ENCODE results near the gene SBK2.

The SBK2 gene

GRCh38 chr19:55487924-55488687 lies 48.8 kb downstream of the SBK2 start, which contains the start of gene SSC5D:
TSS of gene SSC5D (plus strand) at chr19:55488436. CDS start at chr19:55488590, 154 bp downstream.
- TF ChIP-seq TAF1 (IDR thresholded peaks at IDR 0.05; ENCODE audit: low read depth), result no peak
- no peak for TF ChIP-seq YY1 (IDR thresholded peaks at IDR 0.05; ENCODE audit: low read depth)
- no peak for TF ChIP-seq CREB1 (IDR thresholded peaks at IDR 0.05; ENCODE audit: low read depth)
- TF ChIP-seq NFIC (IDR thresholded peaks at IDR 0.05), result no peak
- TF ChIP-seq CEBPB (IDR thresholded peaks at IDR 0.05), result no peak
- no peak for TF ChIP-seq MAX (IDR thresholded peaks at IDR 0.05)
- TF ChIP-seq USF1 (IDR thresholded peaks at IDR 0.05), result no peak
- TF ChIP-seq RAD21 (IDR thresholded peaks at IDR 0.05; ENCODE audit: low read depth), result no peak
- TF ChIP-seq TEAD4 (IDR thresholded peaks at IDR 0.05), result no peak
- no peak for TF ChIP-seq FOXM1 (IDR thresholded peaks at IDR 0.05; ENCODE audit: borderline replicate concordance, low read depth)
- TF ChIP-seq ZBTB7A (IDR thresholded peaks at IDR 0.05; ENCODE audit: low read depth), result no peak
- no peak for TF ChIP-seq EGR1 (IDR thresholded peaks at IDR 0.05)
- no peak for TF ChIP-seq TCF12 (IDR thresholded peaks at IDR 0.05; ENCODE audit: low read depth)
- TF ChIP-seq REST (IDR thresholded peaks at IDR 0.05; ENCODE audit: low read depth), result no peak
- no peak for TF ChIP-seq EP300 (IDR thresholded peaks at IDR 0.05; ENCODE audit: borderline replicate concordance)

GRCh38 chr19:55486971-55487923 lies 49.7 kb downstream of the SBK2 start:
- TF ChIP-seq CEBPB (IDR thresholded peaks at IDR 0.05) (no peak), ZBTB7A (IDR thresholded peaks at IDR 0.05; ENCODE audit: low read depth) (no peak), FOXM1 (IDR thresholded peaks at IDR 0.05; ENCODE audit: borderline replicate concordance, low read depth) (no peak), EP300 (IDR thresholded peaks at IDR 0.05; ENCODE audit: borderline replicate concordance) (no peak), USF1 (IDR thresholded peaks at IDR 0.05) (no peak), MAX (IDR thresholded peaks at IDR 0.05) (peak; percentile 59; the same call in 1 of the 2 replicates), RAD21 (IDR thresholded peaks at IDR 0.05; ENCODE audit: low read depth) (no peak), NFIC (IDR thresholded peaks at IDR 0.05) (no peak)

GRCh38 chr19:55486043-55486970 lies 50.6 kb downstream of the SBK2 start:
- TF ChIP-seq YY1 (IDR thresholded peaks at IDR 0.05; ENCODE audit: low read depth), result no peak
- TF ChIP-seq EP300 (IDR thresholded peaks at IDR 0.05; ENCODE audit: borderline replicate concordance), result no peak
- no peak for TF ChIP-seq TAF1 (IDR thresholded peaks at IDR 0.05; ENCODE audit: low read depth)
- no peak for TF ChIP-seq TCF12 (IDR thresholded peaks at IDR 0.05; ENCODE audit: low read depth)
- no peak for TF ChIP-seq TEAD4 (IDR thresholded peaks at IDR 0.05)
- no peak for TF ChIP-seq REST (IDR thresholded peaks at IDR 0.05; ENCODE audit: low read depth)
- no peak for TF ChIP-seq NFIC (IDR thresholded peaks at IDR 0.05)
- TF ChIP-seq EGR1 (IDR thresholded peaks at IDR 0.05), result no peak
- TF ChIP-seq RAD21 (IDR thresholded peaks at IDR 0.05; ENCODE audit: low read depth), result no peak
- no peak for TF ChIP-seq USF1 (IDR thresholded peaks at IDR 0.05)
- no peak for TF ChIP-seq CEBPB (IDR thresholded peaks at IDR 0.05)
- TF ChIP-seq CREB1 (IDR thresholded peaks at IDR 0.05; ENCODE audit: low read depth), result no peak
- TF ChIP-seq FOXM1 (IDR thresholded peaks at IDR 0.05; ENCODE audit: borderline replicate concordance, low read depth), result no peak
- TF ChIP-seq MAX (IDR thresholded peaks at IDR 0.05), result no peak
- no peak for TF ChIP-seq ZBTB7A (IDR thresholded peaks at IDR 0.05; ENCODE audit: low read depth)

All from Ishikawa (cell line).